Measurements from ENCODE around the gene SAMHD1.

GRCh38 chr20:36847710-36848040 is 103.8 kb downstream of the SAMHD1 start:
- TF ChIP-seq, protein P1, sequence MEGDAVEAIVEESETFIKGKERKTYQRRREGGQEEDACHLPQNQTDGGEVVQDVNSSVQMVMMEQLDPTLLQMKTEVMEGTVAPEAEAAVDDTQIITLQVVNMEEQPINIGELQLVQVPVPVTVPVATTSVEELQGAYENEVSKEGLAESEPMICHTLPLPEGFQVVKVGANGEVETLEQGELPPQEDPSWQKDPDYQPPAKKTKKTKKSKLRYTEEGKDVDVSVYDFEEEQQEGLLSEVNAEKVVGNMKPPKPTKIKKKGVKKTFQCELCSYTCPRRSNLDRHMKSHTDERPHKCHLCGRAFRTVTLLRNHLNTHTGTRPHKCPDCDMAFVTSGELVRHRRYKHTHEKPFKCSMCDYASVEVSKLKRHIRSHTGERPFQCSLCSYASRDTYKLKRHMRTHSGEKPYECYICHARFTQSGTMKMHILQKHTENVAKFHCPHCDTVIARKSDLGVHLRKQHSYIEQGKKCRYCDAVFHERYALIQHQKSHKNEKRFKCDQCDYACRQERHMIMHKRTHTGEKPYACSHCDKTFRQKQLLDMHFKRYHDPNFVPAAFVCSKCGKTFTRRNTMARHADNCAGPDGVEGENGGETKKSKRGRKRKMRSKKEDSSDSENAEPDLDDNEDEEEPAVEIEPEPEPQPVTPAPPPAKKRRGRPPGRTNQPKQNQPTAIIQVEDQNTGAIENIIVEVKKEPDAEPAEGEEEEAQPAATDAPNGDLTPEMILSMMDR (IDR thresholded peaks at IDR 0.05; ENCODE audit: low read depth, low read length, missing input control), result no peak
- TF ChIP-seq REST (IDR thresholded peaks at IDR 0.05), result no peak
- TF ChIP-seq YY1 (IDR thresholded peaks at IDR 0.05), result no peak
